HepG2 (cell line): Measurements from ENCODE around the gene JPT2. TPM values are rescaled to one million over a fixed set of nuclear protein-coding genes. Genes with fewer than 3 reads are reported as not detected.

ENCODE experiments used
- AGO2 ChIP-seq: fragments of 200-400 bp; formaldehyde crosslinking; optimal IDR thresholded peaks from 2 replicates; pipeline ENCODE3; 2017; ENCODE audit warnings: mild to moderate bottlenecking, low read depth, low read length, moderate library complexity
- DNMT1 ChIP-seq: sonication (generic); formaldehyde crosslinking; IDR thresholded peaks from 2 replicates; pipeline ENCODE4 v1.5.1; 2020; ENCODE audit warnings: mild to moderate bottlenecking, missing genetic modification reagents
- FOXC1 ChIP-seq: sonication (generic); formaldehyde crosslinking; IDR thresholded peaks from 2 replicates; pipeline ENCODE4 v1.8.0; 2022; ENCODE audit warnings: mild to moderate bottlenecking, missing genetic modification reagents, borderline replicate concordance
- FOXO1 ChIP-seq: sonication (generic); formaldehyde crosslinking; IDR thresholded peaks from 2 replicates; pipeline ENCODE4 v1.4.0; 2020; ENCODE audit warnings: missing genetic modification reagents
- MAFF ChIP-seq: IDR thresholded peaks from 2 replicates; pipeline ENCODE4 v1.6.1; 2011; ENCODE audit warnings: low read depth, low read length, improper control_type of control experiment
- MIER2 ChIP-seq: IDR thresholded peaks from 2 replicates; pipeline ENCODE4 v1.6.1; 2016; ENCODE audit warnings: missing biosample characterization, missing genetic modification reagents
- POLR2A ChIP-seq, 2 experiments: IDR thresholded peaks; 2 replicates each; pipeline ENCODE4 v1.6.1; 2011; ENCODE audit warnings: low read depth in 2 of 2, low read length in 2 of 2, mild to moderate bottlenecking in 1 of 2, moderate library complexity in 1 of 2; ENCODE audit not compliant: insufficient read depth in 1 of 2
- SAFB2 ChIP-seq: sonication (generic); formaldehyde crosslinking; IDR thresholded peaks from 2 replicates; pipeline ENCODE4 v1.5.1; 2020; ENCODE audit warnings: missing genetic modification reagents, low read depth, mild to moderate bottlenecking, borderline replicate concordance
- SMAD3 ChIP-seq: sonication (generic); formaldehyde crosslinking; IDR thresholded peaks from 2 replicates; pipeline ENCODE4 v1.4.0; 2020; ENCODE audit warnings: missing genetic modification reagents
- SOX13 ChIP-seq, 3 experiments: fragments of 450-650 bp in 1 of 3; sonication (generic) in 1 of 3; formaldehyde crosslinking in 1 of 3; IDR thresholded peaks in 2 of 3; conservative IDR thresholded peaks in 1 of 3; 2 replicates each; pipeline versions ENCODE4 v1.5.0 to v1.6.1; 2016 to 2020; ENCODE audit warnings: antibody characterized with exemption in 1 of 3, mild to moderate bottlenecking in 1 of 3, missing compliant biosample characterization in 1 of 3, missing genetic modification reagents in 1 of 3, moderate library complexity in 1 of 3
- TBL1XR1 ChIP-seq: fragments of 150-350 bp; IDR thresholded peaks from 2 replicates; pipeline ENCODE4 v1.6.1; 2014; ENCODE audit warnings: borderline replicate concordance, low read length; ENCODE audit not compliant: partially characterized antibody
- TBP ChIP-seq: sonication (generic); formaldehyde crosslinking; IDR thresholded peaks from 2 replicates; pipeline ENCODE4 v1.5.0; 2020; ENCODE audit warnings: missing genetic modification reagents
- YEATS4 ChIP-seq: sonication (generic); formaldehyde crosslinking; IDR thresholded peaks from 2 replicates; pipeline ENCODE4 v1.4.0; 2020; ENCODE audit warnings: missing genetic modification reagents, borderline replicate concordance
- ZNF629 ChIP-seq: sonication (generic); formaldehyde crosslinking; conservative IDR thresholded peaks from 2 replicates; pipeline ENCODE4 v1.5.0; 2020; ENCODE audit warnings: missing genetic modification reagents
- polyA plus RNA-seq, 8 experiments: library from polyadenylated mRNA; depleted of rRNA in 3 of 8; stranded (reverse) in 7 of 8; unstranded in 1 of 8; fragments of >200 nt; fragmentation: Illumina TruSeq in 4 of 8; extraction: Trizol in 4 of 8; gene quantifications; 2 replicates each; pipeline versions ENCODE4 v1.2.1 to v1.2.3, GENCODE V29; 2011 to 2016; ENCODE audit warnings: low read depth in 4 of 8, missing spikeins in 1 of 8, mixed read lengths in 1 of 8; ENCODE audit not compliant: insufficient read depth in 1 of 8
- total RNA-seq, 5 experiments: library from RNA; depleted of rRNA; stranded (reverse); fragments of >200 nt; fragmentation: Illumina TruSeq; extraction: Trizol; gene quantifications; 2 replicates each; pipeline ENCODE4 v1.2.3, GENCODE V29; 2016; ENCODE audit warnings: low read depth in 1 of 5
- TF ChIP-seq, protein P1 (sequence below): sonication (generic); formaldehyde crosslinking; IDR thresholded peaks from 2 replicates; pipeline ENCODE4 v1.4.0; 2020; ENCODE audit warnings: missing genetic modification reagents
- TF ChIP-seq, protein P2 (sequence below): sonication (generic); formaldehyde crosslinking; IDR thresholded peaks from 2 replicates; pipeline ENCODE4 v1.4.0; 2020; ENCODE audit warnings: missing genetic modification reagents
- TF ChIP-seq, protein P3 (sequence below): sonication (generic); formaldehyde crosslinking; IDR thresholded peaks from 2 replicates; pipeline ENCODE4 v1.9.0; 2021; ENCODE audit warnings: mild to moderate bottlenecking, missing genetic modification reagents
- TF ChIP-seq, protein P4 (sequence below): sonication (generic); formaldehyde crosslinking; IDR thresholded peaks from 2 replicates; pipeline ENCODE4 v1.4.0; 2020; ENCODE audit warnings: missing genetic modification reagents, mild to moderate bottlenecking, borderline replicate concordance

JPT2 gene
- total and polyA plus RNA-seq, 2 of the 13 experiments (the other 11 are each of a cell fraction or from before 2014, with no cell fraction given), result 53.5 to 89.4 TPM

DNA sequence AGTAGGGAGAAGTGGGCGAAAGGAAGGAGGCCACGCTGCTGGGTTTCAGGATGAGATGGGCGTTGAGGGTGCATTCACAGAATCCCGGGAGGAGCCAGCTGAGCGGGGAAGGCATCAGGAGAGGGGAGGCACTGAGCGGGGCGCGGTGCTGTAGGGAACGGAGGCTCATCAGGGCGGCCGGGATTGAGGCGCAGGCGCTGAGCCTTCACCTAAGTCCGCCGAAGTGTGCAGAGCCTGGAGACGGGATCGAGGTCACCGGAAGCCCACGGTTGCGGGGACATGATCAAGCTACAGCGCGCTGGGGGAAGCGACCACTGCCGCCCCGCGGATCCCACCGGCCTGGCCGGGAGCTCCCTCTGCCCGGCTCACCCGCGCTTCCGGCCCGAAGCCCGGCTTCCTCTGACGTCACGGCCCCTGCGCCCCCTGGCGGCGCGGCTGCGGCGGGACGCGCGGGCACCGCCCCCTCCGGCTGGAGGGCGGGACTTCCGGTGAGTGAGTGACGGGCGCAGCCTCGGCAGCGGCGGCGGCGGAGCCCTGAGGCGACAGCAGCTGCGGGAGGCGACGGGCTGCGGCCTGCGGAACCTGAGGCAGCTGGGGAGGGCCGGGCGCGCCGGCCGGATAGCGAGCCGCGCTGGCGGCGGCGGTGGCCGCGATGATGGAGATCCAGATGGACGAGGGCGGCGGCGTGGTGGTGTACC is 27.8 kb downstream of the JPT2 start, which contains the start of gene MAPK8IP3 (continued):
- TF ChIP-seq, protein P1, sequence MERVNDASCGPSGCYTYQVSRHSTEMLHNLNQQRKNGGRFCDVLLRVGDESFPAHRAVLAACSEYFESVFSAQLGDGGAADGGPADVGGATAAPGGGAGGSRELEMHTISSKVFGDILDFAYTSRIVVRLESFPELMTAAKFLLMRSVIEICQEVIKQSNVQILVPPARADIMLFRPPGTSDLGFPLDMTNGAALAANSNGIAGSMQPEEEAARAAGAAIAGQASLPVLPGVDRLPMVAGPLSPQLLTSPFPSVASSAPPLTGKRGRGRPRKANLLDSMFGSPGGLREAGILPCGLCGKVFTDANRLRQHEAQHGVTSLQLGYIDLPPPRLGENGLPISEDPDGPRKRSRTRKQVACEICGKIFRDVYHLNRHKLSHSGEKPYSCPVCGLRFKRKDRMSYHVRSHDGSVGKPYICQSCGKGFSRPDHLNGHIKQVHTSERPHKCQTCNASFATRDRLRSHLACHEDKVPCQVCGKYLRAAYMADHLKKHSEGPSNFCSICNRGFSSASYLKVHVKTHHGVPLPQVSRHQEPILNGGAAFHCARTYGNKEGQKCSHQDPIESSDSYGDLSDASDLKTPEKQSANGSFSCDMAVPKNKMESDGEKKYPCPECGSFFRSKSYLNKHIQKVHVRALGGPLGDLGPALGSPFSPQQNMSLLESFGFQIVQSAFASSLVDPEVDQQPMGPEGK (CRISPR knock-in tag), result no peak; the same call in 1 of the 2 replicates
- TF ChIP-seq SAFB2 (CRISPR knock-in tag) (peak; percentile 57), MAFF (no peak), POLR2A (IDR thresholded peaks at IDR 0.05; ENCODE audit: insufficient read depth in 1 of 2, low read depth in 2 of 2, low read length in 2 of 2) (peak; percentile 87 to 99), TBL1XR1 (no peak), FOXO1 (no peak), SOX13 (IDR thresholded peaks at IDR 0.05) (0 out of 2 replicates have a peak, but pooled peaks have one; percentile 17), SOX13 (CRISPR knock-in tag; conservative IDR thresholded peaks at IDR 0.05 in 1 of 2, IDR thresholded peaks at IDR 0.05 in 1 of 2) (peak in 1 of 2 experiments; percentile 21; a peak in 1 of 4 replicates), AGO2 (peak; percentile 94), SMAD3 (CRISPR knock-in tag) (no peak), FOXC1 (no peak), ZNF629 (CRISPR knock-in tag) (no peak), YEATS4 (peak; percentile 84), MIER2 (CRISPR knock-in tag) (no peak), DNMT1 (CRISPR knock-in tag) (no peak; the same call in 1 of the 2 replicates), TBP (CRISPR knock-in tag) (peak; percentile 59; the same call in 1 of the 2 replicates)
- TF ChIP-seq, protein P2, sequence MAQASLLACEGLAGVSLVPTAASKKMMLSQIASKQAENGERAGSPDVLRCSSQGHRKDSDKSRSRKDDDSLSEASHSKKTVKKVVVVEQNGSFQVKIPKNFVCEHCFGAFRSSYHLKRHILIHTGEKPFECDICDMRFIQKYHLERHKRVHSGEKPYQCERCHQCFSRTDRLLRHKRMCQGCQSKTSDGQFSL (CRISPR knock-in tag), result peak; percentile 62; the same call in 1 of the 2 replicates
- TF ChIP-seq, protein P3, sequence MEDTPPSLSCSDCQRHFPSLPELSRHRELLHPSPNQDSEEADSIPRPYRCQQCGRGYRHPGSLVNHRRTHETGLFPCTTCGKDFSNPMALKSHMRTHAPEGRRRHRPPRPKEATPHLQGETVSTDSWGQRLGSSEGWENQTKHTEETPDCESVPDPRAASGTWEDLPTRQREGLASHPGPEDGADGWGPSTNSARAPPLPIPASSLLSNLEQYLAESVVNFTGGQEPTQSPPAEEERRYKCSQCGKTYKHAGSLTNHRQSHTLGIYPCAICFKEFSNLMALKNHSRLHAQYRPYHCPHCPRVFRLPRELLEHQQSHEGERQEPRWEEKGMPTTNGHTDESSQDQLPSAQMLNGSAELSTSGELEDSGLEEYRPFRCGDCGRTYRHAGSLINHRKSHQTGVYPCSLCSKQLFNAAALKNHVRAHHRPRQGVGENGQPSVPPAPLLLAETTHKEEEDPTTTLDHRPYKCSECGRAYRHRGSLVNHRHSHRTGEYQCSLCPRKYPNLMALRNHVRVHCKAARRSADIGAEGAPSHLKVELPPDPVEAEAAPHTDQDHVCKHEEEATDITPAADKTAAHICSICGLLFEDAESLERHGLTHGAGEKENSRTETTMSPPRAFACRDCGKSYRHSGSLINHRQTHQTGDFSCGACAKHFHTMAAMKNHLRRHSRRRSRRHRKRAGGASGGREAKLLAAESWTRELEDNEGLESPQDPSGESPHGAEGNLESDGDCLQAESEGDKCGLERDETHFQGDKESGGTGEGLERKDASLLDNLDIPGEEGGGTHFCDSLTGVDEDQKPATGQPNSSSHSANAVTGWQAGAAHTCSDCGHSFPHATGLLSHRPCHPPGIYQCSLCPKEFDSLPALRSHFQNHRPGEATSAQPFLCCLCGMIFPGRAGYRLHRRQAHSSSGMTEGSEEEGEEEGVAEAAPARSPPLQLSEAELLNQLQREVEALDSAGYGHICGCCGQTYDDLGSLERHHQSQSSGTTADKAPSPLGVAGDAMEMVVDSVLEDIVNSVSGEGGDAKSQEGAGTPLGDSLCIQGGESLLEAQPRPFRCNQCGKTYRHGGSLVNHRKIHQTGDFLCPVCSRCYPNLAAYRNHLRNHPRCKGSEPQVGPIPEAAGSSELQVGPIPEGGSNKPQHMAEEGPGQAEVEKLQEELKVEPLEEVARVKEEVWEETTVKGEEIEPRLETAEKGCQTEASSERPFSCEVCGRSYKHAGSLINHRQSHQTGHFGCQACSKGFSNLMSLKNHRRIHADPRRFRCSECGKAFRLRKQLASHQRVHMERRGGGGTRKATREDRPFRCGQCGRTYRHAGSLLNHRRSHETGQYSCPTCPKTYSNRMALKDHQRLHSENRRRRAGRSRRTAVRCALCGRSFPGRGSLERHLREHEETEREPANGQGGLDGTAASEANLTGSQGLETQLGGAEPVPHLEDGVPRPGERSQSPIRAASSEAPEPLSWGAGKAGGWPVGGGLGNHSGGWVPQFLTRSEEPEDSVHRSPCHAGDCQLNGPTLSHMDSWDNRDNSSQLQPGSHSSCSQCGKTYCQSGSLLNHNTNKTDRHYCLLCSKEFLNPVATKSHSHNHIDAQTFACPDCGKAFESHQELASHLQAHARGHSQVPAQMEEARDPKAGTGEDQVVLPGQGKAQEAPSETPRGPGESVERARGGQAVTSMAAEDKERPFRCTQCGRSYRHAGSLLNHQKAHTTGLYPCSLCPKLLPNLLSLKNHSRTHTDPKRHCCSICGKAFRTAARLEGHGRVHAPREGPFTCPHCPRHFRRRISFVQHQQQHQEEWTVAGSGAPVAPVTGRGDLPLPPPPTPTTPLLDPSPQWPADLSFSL (CRISPR knock-in tag), result no peak
- TF ChIP-seq, protein P4, sequence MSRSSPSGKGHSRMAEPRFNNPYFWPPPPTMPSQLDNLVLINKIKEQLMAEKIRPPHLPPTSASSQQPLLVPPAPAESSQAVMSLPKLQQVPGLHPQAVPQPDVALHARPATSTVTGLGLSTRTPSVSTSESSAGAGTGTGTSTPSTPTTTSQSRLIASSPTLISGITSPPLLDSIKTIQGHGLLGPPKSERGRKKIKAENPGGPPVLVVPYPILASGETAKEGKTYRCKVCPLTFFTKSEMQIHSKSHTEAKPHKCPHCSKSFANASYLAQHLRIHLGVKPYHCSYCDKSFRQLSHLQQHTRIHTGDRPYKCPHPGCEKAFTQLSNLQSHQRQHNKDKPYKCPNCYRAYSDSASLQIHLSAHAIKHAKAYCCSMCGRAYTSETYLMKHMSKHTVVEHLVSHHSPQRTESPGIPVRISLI (CRISPR knock-in tag), result peak; percentile 31; the same call in 1 of the 2 replicates
